ENCODE data around the gene JAZF1. TPM values are rescaled to one million over a fixed set of nuclear protein-coding genes. Genes with fewer than 3 reads are reported as not detected.
A peak's percentile ranks its signal among the peaks of the same experiment; 100 is the strongest.
"Not testable (repeated sequence)": the region's sequence is repeated elsewhere in the genome, so short reads cannot be mapped to it uniquely, and the experiment has no call there.

The JAZF1 gene
- total and polyA plus RNA-seq, 8 donors, result 4.0 to 13.9 (median 6.0) TPM

DNA sequence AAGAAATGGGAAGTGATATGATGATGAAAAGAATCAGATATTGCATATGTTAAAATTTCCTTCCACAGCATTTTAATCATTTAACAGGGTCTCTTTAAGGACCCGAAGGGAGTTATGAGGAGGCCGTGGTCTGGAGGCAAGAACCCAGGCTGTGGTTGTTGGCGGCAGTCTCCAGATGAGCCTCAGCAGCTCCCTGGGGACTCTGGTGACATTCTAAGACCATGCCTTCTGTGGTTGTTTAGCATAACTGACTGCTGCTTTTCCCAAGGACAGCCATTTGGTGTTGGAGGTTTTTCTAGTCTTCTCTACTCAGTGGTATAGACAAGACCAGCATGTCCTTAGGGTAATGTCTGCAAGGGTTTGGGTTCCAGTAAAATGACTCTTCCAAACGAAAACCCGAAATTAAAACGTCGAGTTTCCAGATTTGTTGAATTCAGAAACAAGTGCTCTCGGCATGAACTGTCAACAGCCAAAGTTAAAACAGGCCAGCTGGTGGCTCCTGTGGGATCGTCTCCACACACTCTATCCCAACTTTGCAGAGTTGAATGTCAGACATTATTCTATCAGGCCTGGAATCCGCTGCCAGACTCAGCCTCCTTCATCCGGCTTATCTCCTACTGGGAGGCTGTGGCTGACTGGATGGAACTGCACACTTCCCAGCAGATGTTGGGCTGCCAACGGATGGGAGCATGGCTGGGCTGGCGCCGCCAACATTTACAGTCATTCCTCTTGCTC, 257.5 kb downstream of the JAZF1 start:
- DNase-seq (no peak), ATAC-seq (no peak), FAIRE-seq (no peak)
- 75 to 79% methylated on average over 14 of the region's 14 CpGs for WGBS, 2 donors
- H3K4me1 ChIP-seq, result peaks cover 0 to 6% (median 0%) of the 10 kb centered on the region in 3 donors
- H3K36me3 ChIP-seq, result no peaks in the 10 kb centered on the region
- H3K27me3 ChIP-seq, result no peaks in the 10 kb centered on the region
- intact Hi-C loops (cut with DNase I), result loop anchor here in 2 of 3 donors (10.0 kb wide), 2 partner anchors 238 to 728 kb away; no protein-coding TSS in a partner anchor
- TF ChIP-seq, protein P1, sequence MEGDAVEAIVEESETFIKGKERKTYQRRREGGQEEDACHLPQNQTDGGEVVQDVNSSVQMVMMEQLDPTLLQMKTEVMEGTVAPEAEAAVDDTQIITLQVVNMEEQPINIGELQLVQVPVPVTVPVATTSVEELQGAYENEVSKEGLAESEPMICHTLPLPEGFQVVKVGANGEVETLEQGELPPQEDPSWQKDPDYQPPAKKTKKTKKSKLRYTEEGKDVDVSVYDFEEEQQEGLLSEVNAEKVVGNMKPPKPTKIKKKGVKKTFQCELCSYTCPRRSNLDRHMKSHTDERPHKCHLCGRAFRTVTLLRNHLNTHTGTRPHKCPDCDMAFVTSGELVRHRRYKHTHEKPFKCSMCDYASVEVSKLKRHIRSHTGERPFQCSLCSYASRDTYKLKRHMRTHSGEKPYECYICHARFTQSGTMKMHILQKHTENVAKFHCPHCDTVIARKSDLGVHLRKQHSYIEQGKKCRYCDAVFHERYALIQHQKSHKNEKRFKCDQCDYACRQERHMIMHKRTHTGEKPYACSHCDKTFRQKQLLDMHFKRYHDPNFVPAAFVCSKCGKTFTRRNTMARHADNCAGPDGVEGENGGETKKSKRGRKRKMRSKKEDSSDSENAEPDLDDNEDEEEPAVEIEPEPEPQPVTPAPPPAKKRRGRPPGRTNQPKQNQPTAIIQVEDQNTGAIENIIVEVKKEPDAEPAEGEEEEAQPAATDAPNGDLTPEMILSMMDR (IDR thresholded peaks at IDR 0.05), result no peak
- no peak overlapping the region for H3K27ac ChIP-seq
- H3K9me3 ChIP-seq, result no peaks in the 10 kb centered on the region
- no peak overlapping the region for H3K4me3 ChIP-seq

DNA sequence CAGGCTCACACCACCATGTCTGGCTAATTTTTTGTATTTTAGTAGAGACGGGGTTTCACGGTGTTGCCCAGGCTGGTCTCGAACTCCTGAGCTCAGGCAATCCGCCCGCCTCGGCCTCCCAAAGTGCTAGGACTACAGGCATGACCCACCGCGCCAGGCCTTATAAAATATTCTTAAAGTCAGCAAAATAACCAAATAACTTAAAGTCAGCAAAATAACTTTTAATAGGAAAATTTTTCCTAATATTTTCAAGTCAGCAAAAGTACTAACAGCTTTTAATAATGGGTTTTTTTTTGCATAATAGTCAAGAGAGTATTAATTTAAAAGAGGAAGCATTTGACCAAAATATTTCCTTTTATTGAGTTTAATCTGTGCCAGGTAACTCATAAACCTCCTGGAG, 258.2 kb downstream of the JAZF1 start:
- H3K27ac ChIP-seq, DNase-seq, FAIRE-seq, H3K36me3 ChIP-seq, ATAC-seq, H3K9me3 ChIP-seq, H3K4me1 ChIP-seq, H3K4me3 ChIP-seq, H3K27me3 ChIP-seq: not testable (repeated sequence)
- 87 to 94% methylated on average over 8 of the region's 8 CpGs for WGBS, 2 donors
- intact Hi-C loops (cut with DNase I), result loop anchor here in 2 of 3 donors (10.0 kb wide), 2 partner anchors 238 to 728 kb away; no protein-coding TSS in a partner anchor

DNA sequence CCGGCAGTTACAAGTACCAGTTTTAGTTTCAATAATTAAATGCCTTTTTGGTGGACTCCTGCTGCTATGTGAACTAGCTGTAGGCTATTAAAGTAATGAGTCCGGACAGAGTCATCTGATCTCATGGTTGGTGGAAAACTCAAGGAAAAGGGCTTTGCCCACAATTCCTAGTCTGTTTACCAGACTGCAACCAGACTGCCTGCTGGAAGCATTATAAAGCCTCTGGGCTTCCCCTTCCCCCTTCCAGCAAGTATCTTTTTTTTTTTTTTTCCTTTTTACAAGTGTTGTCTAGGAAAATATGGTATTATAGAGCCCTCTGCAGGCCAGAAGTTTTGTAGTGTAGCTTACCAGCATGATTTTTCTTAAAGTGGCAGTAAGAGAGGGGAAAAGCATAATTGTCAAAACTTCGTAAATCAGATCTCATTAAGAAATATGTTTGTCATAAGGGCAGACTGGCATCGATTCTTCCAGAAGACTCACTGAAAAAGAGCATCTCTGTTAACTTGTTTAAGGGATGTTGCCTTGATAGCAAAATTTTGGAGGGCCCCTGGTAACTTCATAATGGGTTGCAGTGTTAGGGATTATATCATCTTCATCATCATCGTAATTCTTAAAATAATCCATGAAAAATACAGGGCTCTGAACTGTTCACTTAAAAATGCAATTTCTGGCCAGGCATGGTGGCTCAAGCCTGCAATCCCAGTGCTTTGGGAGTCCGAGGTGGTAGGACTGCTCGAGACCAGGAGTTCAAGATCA, 259.3 kb downstream of the JAZF1 start:
- Histone ChIP-seq H3K4me1 (peaks cover 0 to 6% (median 0%) of the 10 kb centered on the region in 3 donors), H3K27me3 (no peaks in the 10 kb centered on the region), H3K9me3 (no peaks in the 10 kb centered on the region), H3K27ac (no peak overlapping the region), H3K4me3 (peak overlapping the region in 2 of 4 donors; percentile 12 to 24), H3K36me3 (no peaks in the 10 kb centered on the region)
- ATAC-seq (peak; percentile 92 to 98 (median 96)), DNase-seq (peak in 3 of 6 donors; percentile 52 to 59 (median 59)), FAIRE-seq (peak; percentile 77)
- TF ChIP-seq, protein P1 (IDR thresholded peaks at IDR 0.05), result peak in 3 of 4 donors; percentile 17 to 39 (median 34)
- 37 to 42% methylated on average over 7 of the region's 7 CpGs for WGBS, 2 donors
- intact Hi-C loops (cut with DNase I), result loop anchor here in 2 of 3 donors (10.0 kb wide), 2 partner anchors 236 to 726 kb away; no protein-coding TSS in a partner anchor

DNA sequence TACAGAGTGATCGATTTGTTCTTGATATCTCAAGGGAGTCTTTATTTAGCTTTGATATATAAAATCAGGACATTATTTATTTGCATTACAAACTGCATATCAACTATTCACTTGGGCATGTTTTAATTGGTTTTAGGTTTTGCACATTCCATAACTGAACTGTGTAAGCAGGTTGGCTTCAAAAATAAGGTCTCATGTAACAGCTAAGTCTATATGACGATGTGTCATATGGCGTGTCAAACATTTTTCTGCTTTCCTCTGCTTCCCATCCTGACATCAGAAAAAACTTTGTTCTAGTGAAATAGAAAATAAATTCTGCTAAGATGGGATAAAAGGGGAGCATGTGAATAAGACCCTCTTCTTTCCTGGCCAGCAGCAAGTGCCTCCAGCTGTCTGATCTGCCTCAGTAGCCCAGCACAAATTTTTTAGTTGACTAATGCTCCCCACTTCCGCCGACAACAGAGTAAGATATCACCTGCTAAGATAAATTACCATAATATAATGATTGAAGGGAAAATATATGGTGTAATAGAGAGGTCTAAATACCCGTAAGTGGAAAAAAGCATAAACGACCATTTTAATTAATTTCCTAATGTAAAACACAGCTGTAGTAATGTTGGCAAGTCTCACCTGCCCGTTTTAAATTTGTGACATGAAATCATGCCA, 260.2 kb downstream of the JAZF1 start:
- DNase-seq (no peak), ATAC-seq (peak in 1 of 4 donors; percentile 9), FAIRE-seq (no peak)
- intact Hi-C loops (cut with DNase I), result loop anchor here in 2 of 3 donors (10.0 kb wide), 2 partner anchors 236 to 726 kb away; no protein-coding TSS in a partner anchor
- Histone ChIP-seq H3K4me1 (peaks cover 0 to 6% (median 0%) of the 10 kb centered on the region in 3 donors), H3K36me3 (no peaks in the 10 kb centered on the region), H3K27ac (no peak overlapping the region), H3K9me3 (no peaks in the 10 kb centered on the region), H3K4me3 (peak overlapping the region in 2 of 4 donors; percentile 12 to 24), H3K27me3 (no peaks in the 10 kb centered on the region)
- TF ChIP-seq, protein P1 (IDR thresholded peaks at IDR 0.05), result no peak
- 39 to 55% methylated on average over 8 of the region's 8 CpGs for WGBS, 2 donors

DNA sequence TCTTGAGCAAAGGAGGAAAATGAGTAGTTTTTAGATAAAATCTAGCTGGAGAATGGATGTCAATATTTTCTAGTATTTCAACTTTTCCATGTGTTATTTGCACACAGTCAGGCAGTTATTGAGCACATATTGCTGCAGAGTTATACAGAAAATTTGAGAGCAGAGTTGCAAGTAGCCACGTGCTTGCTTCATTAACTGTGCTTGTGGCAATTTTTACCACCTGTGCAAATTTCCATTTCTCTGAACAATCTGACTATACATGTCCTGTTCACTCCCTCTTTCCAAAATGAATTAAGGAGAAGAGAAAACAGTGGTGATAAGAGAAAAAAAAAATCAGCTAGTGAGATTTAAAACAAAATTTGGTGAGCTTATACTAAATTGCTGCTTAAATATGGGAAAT, 262.1 kb downstream of the JAZF1 start:
- Histone ChIP-seq H3K27me3 (no peaks in the 10 kb centered on the region), H3K27ac (no peak overlapping the region), H3K9me3 (no peaks in the 10 kb centered on the region), H3K4me3 (no peak overlapping the region), H3K4me1 (peaks cover 0 to 6% (median 0%) of the 10 kb centered on the region in 3 donors), H3K36me3 (no peaks in the 10 kb centered on the region)
- FAIRE-seq (no peak), ATAC-seq (no peak), DNase-seq (no peak)
- TF ChIP-seq, protein P1 (IDR thresholded peaks at IDR 0.05), result no peak
- intact Hi-C loops (cut with DNase I), result no loop called here
- WGBS, 2 donors, result 90 to 100% methylated on average over 1 of the region's 1 CpG

Measured in pancreas (tissue), 10 donors.